GM21423 (cell line): ENCODE measurements around the gene CALB2.
"Not testable (repeated sequence)": the region's sequence is repeated elsewhere in the genome, so short reads cannot be mapped to it uniquely, and the experiment has no call there.

ENCODE experiments used
- ATAC-seq: cut with Tn5 transposase; IDR thresholded peaks from one replicate; pipeline ENCODE4 v1.9.1; 2021; ENCODE audit warnings: mild to moderate bottlenecking, moderate library complexity; ENCODE audit not compliant: unreplicated experiment

CALB2 gene

GRCh38 chr16:71358464-71358998 lies at the start of gene CALB2:
CALB2 (plus strand) TSS chr16:71358723; CDS start chr16:71358793, 70 bp downstream.
- peak; percentile 84 for ATAC-seq

- ATAC-seq = no peak
Measured at GRCh38 chr16:71311553-71312158, 46.9 kb upstream of the CALB2 start.

- not testable (repeated sequence) for ATAC-seq
Measured at GRCh38 chr16:71313591-71313990, 44.9 kb upstream of the CALB2 start.

GRCh38 chr16:71315269-71315668 lies 43.3 kb upstream of the CALB2 start:
- ATAC-seq = no peak

GRCh38 chr16:71319999-71320398 lies 38.5 kb upstream of the CALB2 start:
- no peak for ATAC-seq

- no peak for ATAC-seq
Measured at GRCh38 chr16:71327720-71328119, 30.8 kb upstream of the CALB2 start.

- ATAC-seq = no peak
Measured at GRCh38 chr16:71328151-71328550, 30.4 kb upstream of the CALB2 start.

- no peak for ATAC-seq
Measured at GRCh38 chr16:71337631-71338030, 20.9 kb upstream of the CALB2 start.

- ATAC-seq = no peak
Measured at GRCh38 chr16:71338193-71338592, 20.3 kb upstream of the CALB2 start.

- ATAC-seq = no peak
Measured at GRCh38 chr16:71338632-71339031, 19.9 kb upstream of the CALB2 start.

- no peak for ATAC-seq
Measured at GRCh38 chr16:71339236-71340171, 19.0 kb upstream of the CALB2 start.

- no peak for ATAC-seq
Measured at GRCh38 chr16:71340406-71340805, 18.1 kb upstream of the CALB2 start.

GRCh38 chr16:71341881-71342280 lies 16.6 kb upstream of the CALB2 start:
- ATAC-seq = no peak

- no peak for ATAC-seq
Measured at GRCh38 chr16:71343078-71343477, 15.4 kb upstream of the CALB2 start.

GRCh38 chr16:71344315-71344905 lies 14.1 kb upstream of the CALB2 start:
- no peak for ATAC-seq

- no peak for ATAC-seq
Measured at GRCh38 chr16:71345031-71345430, 13.5 kb upstream of the CALB2 start.

GRCh38 chr16:71347146-71347545 lies 11.4 kb upstream of the CALB2 start:
- ATAC-seq = no peak

GRCh38 chr16:71348262-71349085 lies 10.0 kb upstream of the CALB2 start:
- no peak for ATAC-seq

GRCh38 chr16:71350821-71351557 lies 7.5 kb upstream of the CALB2 start:
- no peak for ATAC-seq

- ATAC-seq = no peak
Measured at GRCh38 chr16:71351558-71351901, 7.0 kb upstream of the CALB2 start.
